ENCODE data around the gene ARRDC1.

The ARRDC1 gene

GRCh38 chr9:137660144-137660543 lies 54.7 kb downstream of the ARRDC1 start:
- no peak for TF ChIP-seq CTCF (conservative IDR thresholded peaks at IDR 0.05; ENCODE audit: low read depth, low read length)
- no peak for DNase-seq (ENCODE audit: low read depth)
- H3K4me3 ChIP-seq (ENCODE audit: low read depth, low read length), result no peak overlapping the region

GRCh38 chr9:137663584-137663983 lies 58.1 kb downstream of the ARRDC1 start:
- TF ChIP-seq CTCF (conservative IDR thresholded peaks at IDR 0.05; ENCODE audit: low read depth, low read length), result no peak

GRCh38 chr9:137664676-137665075 lies 59.2 kb downstream of the ARRDC1 start:
- H3K4me3 ChIP-seq (ENCODE audit: low read depth, low read length), result no peak overlapping the region
- peak; percentile 24 for DNase-seq (ENCODE audit: low read depth)
- no peak for TF ChIP-seq CTCF (conservative IDR thresholded peaks at IDR 0.05; ENCODE audit: low read depth, low read length)

More at GRCh38 chr9:137663584-137663983, 58.1 kb downstream of the ARRDC1 start:
- no peak for DNase-seq (ENCODE audit: low read depth)
- no peak overlapping the region for H3K4me3 ChIP-seq (ENCODE audit: low read depth, low read length)
